K562 (cell line): Measurements from ENCODE around the gene ACSS2. TPM values are rescaled to one million over a fixed set of nuclear protein-coding genes. Genes with fewer than 3 reads are reported as not detected.

Experiments
- ETV5 ChIP-seq: sonication (generic); formaldehyde crosslinking; IDR thresholded peaks from 2 replicates; pipeline ENCODE4 v1.4.0; 2020; ENCODE audit warnings: low read depth, mild to moderate bottlenecking, missing genetic modification reagents
- HMBOX1 ChIP-seq: sonication (generic); IDR thresholded peaks from 2 replicates; pipeline ENCODE4 v1.6.1; 2016
- KLF16 ChIP-seq: IDR thresholded peaks from 2 replicates; pipeline ENCODE4 v1.6.1; 2016; ENCODE audit warnings: antibody characterized with exemption
- RERE ChIP-seq: sonication (generic); formaldehyde crosslinking; IDR thresholded peaks from 2 replicates; pipeline ENCODE4 v1.8.0; 2023; ENCODE audit warnings: missing genetic modification reagents, mild to moderate bottlenecking, borderline replicate concordance
- RNF2 ChIP-seq: sonication (generic); IDR thresholded peaks from 2 replicates; pipeline ENCODE4 v1.6.1; 2016
- SPI1 ChIP-seq: IDR thresholded peaks from 2 replicates; pipeline ENCODE4 v1.6.1; 2011; ENCODE audit warnings: low read depth, low read length, control low read depth, borderline replicate concordance
- TAL1 ChIP-seq: fragments of 450-650 bp; IDR thresholded peaks from 2 replicates; pipeline ENCODE4 v1.6.1; 2016; ENCODE audit warnings: mild to moderate bottlenecking
- ZBTB34 ChIP-seq: fragments of 250-450 bp; sonication (Bioruptor Pico); IDR thresholded peaks from 2 replicates; pipeline ENCODE4 v1.8.0; 2021; ENCODE audit warnings: mild to moderate bottlenecking, moderate library complexity
- ZC3H11A ChIP-seq: IDR thresholded peaks from 2 replicates; pipeline ENCODE4 v1.6.1; 2012; ENCODE audit warnings: low read depth, low read length, improper control_type of control experiment
- ZKSCAN8 ChIP-seq: fragments of 200-800 bp; sonication (Bioruptor generic); IDR thresholded peaks from 2 replicates; pipeline ENCODE4 v1.6.1; 2016; ENCODE audit warnings: missing genetic modification characterization, missing compliant biosample characterization
- ZNF239 ChIP-seq: fragments of 250-450 bp; sonication (Bioruptor Pico); IDR thresholded peaks from 2 replicates; pipeline ENCODE4 v1.4.0; 2020; ENCODE audit warnings: mild to moderate bottlenecking
- ZNF592 ChIP-seq: fragments of 450-650 bp; IDR thresholded peaks from 2 replicates; pipeline ENCODE4 v1.6.1; 2017; ENCODE audit warnings: antibody characterized with exemption, mild to moderate bottlenecking
- ZNF778 ChIP-seq: fragments of 450-650 bp; formaldehyde crosslinking; IDR thresholded peaks from 2 replicates; pipeline ENCODE4 v1.4.0; 2020; ENCODE audit warnings: mild to moderate bottlenecking, moderate library complexity
- polyA plus RNA-seq, 8 experiments: library from polyadenylated mRNA; depleted of rRNA in 4 of 8; stranded (reverse) in 5 of 8; unstranded in 3 of 8; fragments of >200 nt; fragmentation: Nextera tagmentation in 2 of 8; fragmentation: Illumina TruSeq in 1 of 8; extraction: Ambion mirVana in 2 of 8; extraction: Trizol in 1 of 8; gene quantifications; 2 replicates each; pipeline versions ENCODE4 v1.2.1 to v1.2.3, GENCODE V29; 2011 to 2014; ENCODE audit warnings: inconsistent platforms in 1 of 8, missing spikeins in 1 of 8
- total RNA-seq, 7 experiments: library from RNA; depleted of rRNA in 6 of 7; stranded (reverse); fragments of >200 nt in 6 of 7; fragmentation: Illumina TruSeq in 2 of 7; extraction: Trizol in 2 of 7; gene quantifications; 2 replicates each; pipeline versions ENCODE4 v1.2.1 to v1.2.3, GENCODE V29; 2011 to 2021; ENCODE audit warnings: low replicate concordance in 1 of 7

The ACSS2 gene
- total and polyA plus RNA-seq, 9 of the 15 experiments (the other 6 are each of a cell fraction or from before 2014, with no cell fraction given), result 21.9 to 246 (median 66.2) TPM

- no peak for TF ChIP-seq RERE (CRISPR knock-in tag)
- TF ChIP-seq SPI1, result no peak
- no peak for TF ChIP-seq ZNF592
- no peak for TF ChIP-seq TAL1
- TF ChIP-seq KLF16, result no peak
- TF ChIP-seq ETV5 (CRISPR knock-in tag), result no peak
- TF ChIP-seq ZNF239 (CRISPR knock-in tag), result no peak
- TF ChIP-seq RNF2, result no peak
- no peak for TF ChIP-seq ZC3H11A
- no peak for TF ChIP-seq HMBOX1
- TF ChIP-seq ZNF778 (CRISPR knock-in tag), result no peak
- no peak for TF ChIP-seq ZKSCAN8 (CRISPR knock-in tag)
- TF ChIP-seq ZBTB34, result no peak
Observed at GRCh38 chr20:34967421-34967820, 91.0 kb downstream of the ACSS2 start (continued).
